Pancreas (tissue), 10 donors: Measurements from ENCODE around the gene PSMF1. TPM values are rescaled to one million over a fixed set of nuclear protein-coding genes. Genes with fewer than 3 reads are reported as not detected.

ENCODE experiments used
- ATAC-seq, 4 donors: fragments of 200-7000 bp; cut with Tn5 transposase; one replicate each; pipeline versions ENCODE4 v1.8.0 to v1.9.1; 2020; ENCODE audit warnings: mild to moderate bottlenecking in 4 of 4, moderate library complexity in 4 of 4
- DNase-seq, 6 donors: peaks; one replicate each; pipeline ENCODE4 v3.0.0-alpha.2; 2020
- FAIRE-seq: peaks from 2 replicates; lab custom pipeline; 2012; peaks lifted over from hg19 to GRCh38; lab: Jason Lieb, UNC
- H3K27ac ChIP-seq, 4 donors: fragments of 200-600 bp; sonication (generic); 1 replicate in 3 of 4; 2 replicates in 1 of 4; pipeline versions ENCODE4 v1.5.0 to v1.8.0; 2020
- H3K27me3 ChIP-seq, 4 donors: fragments of 200-600 bp; one replicate each; pipeline ENCODE4 v1.8.0; 2021
- H3K36me3 ChIP-seq, 3 donors: fragments of 200-600 bp; sonication (generic) in 1 of 3; one replicate each; pipeline versions ENCODE4 v1.5.0 to v1.8.0; 2020 to 2021
- H3K4me1 ChIP-seq, 3 donors: fragments of 200-600 bp; one replicate each; pipeline ENCODE4 v1.8.0; 2021
- H3K4me3 ChIP-seq, 4 donors: fragments of 200-600 bp; sonication (generic) in 2 of 4; one replicate each; pipeline versions ENCODE4 v1.5.0 to v1.8.0; 2020 to 2021
- H3K9me3 ChIP-seq, 4 donors: fragments of 200-600 bp; one replicate each; pipeline ENCODE4 v1.8.0; 2021
- CTCF ChIP-seq, 4 donors: fragments of 200-600 bp; sonication (generic) in 3 of 4; IDR thresholded peaks; one replicate each; pipeline versions ENCODE4 v1.5.0 to v1.8.0; 2021; ENCODE audit warnings: antibody characterized with exemption in 4 of 4
- WGBS, 2 donors: extraction: QIAGEN DNeasy Blood & Tissue Kit; methylation state at CpG; one replicate each; pipeline ENCODE4 v1.1.7; 2013; 5-methylcytosine and 5-hydroxymethylcytosine counted together
- intact Hi-C, 3 donors: fragments of 100-400 bp; cut with DNase I; formaldehyde crosslinking; loops; one replicate each; pipeline versions ENCODE4 v1.11.1 to v1.14.2; 2022
- polyA plus RNA-seq, 2 donors: library from polyadenylated mRNA; stranded (reverse); fragments of 200-250 nt; gene quantifications; one replicate each; pipeline ENCODE4 v1.2.3, GENCODE V29; 2013
- total RNA-seq, 6 donors: library from RNA; stranded (reverse); fragmentation: NEBNext Ultra II Directional in 4 of 6; extraction: Animal tissue kit (Norgen Biotek cat#: 25700) in 4 of 6; gene quantifications; one replicate each; pipeline versions ENCODE4 v1.2.1 to v1.2.4, GENCODE V29; 2021 to 2023
- donor health status: healthy with polysubstance abuse.
- donor health status: DM: no; HTN: no; CAD: no; lungs with moderate emphysema.
- donor health status: DM: no; HTN: no; CAD: no.
- donor health status: control.
- donor health status: control.
- donor health status: Bipolar disorder and iron deficiency.
- donor health status: DM: yes; HTN: yes; CAD: no.
- donor health status: DM: no; HTN: no; CAD: no.
- donor health status: DM: no; HTN: no; CAD: no.
- donor health status: DM: yes; HTN: yes; CAD: no.

Gene PSMF1
- total and polyA plus RNA-seq, 8 donors: 17.8 to 114 (median 79.6) TPM

DNA sequence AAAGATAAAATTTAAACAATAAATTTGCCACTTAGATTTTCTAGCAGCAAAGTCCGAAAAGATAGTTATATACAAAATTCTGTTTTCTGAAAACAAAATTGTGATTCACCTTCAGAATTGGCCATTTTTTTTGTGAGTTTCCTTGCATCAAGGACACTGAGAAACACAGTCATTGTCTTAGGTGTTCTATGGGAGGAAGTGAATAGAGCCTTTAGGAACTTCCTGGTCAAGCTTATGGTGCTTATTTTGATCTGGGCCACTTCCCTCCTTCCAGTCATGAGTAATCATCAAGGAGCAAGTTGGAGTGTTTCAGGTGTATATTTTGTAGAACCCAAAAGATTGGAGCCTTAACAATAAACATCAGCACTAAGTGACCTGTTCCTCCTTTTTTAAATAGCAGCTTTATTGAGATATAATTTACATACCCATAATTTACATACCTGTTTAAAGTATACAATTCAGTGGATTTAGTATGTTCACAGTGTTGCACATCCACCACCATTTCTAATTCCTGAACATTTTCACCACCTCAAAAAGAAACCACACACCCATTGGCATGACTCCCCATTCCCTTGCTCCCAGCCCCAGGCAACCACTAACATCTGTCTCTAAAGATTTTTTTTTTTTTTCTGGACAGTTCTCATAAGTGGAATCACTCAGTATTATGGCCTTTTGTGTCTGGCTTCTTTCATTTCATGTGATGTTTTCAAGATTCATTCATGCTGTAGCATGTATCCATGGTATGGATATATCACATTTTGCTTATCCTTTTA lies 48.7 kb downstream of the PSMF1 start:
- no peak for TF ChIP-seq CTCF (IDR thresholded peaks at IDR 0.05)
- DNase-seq (no peak), ATAC-seq (no peak), FAIRE-seq (no peak)
- Histone ChIP-seq H3K4me1 (no peaks in the 10 kb centered on the region), H3K36me3 (peaks cover 3 to 59% (median 41%) of the 10 kb centered on the region in 3 donors), H3K27ac (no peak overlapping the region), H3K27me3 (no peaks in the 10 kb centered on the region), H3K9me3 (no peaks in the 10 kb centered on the region), H3K4me3 (no peak overlapping the region)
- 88 to 100% methylated on average over 1 of the region's 1 CpG for WGBS, 2 donors
- intact Hi-C loops: no loop called here

- Histone ChIP-seq H3K27me3 (no peaks in the 10 kb centered on the region), H3K4me1 (no peaks in the 10 kb centered on the region), H3K36me3 (peaks cover 3 to 46% (median 33%) of the 10 kb centered on the region in 3 donors), H3K4me3 (no peak overlapping the region), H3K27ac (no peak overlapping the region), H3K9me3 (no peaks in the 10 kb centered on the region)
- intact Hi-C loops: no loop called here
- WGBS, 2 donors: 93 to 99% methylated on average over 5 of the region's 5 CpGs
- ATAC-seq (no peak), FAIRE-seq (no peak), DNase-seq (no peak)
- no peak for TF ChIP-seq CTCF (IDR thresholded peaks at IDR 0.05)
Measured at GRCh38 chr20:1169224-1169623, 50.8 kb downstream of the PSMF1 start.

DNA sequence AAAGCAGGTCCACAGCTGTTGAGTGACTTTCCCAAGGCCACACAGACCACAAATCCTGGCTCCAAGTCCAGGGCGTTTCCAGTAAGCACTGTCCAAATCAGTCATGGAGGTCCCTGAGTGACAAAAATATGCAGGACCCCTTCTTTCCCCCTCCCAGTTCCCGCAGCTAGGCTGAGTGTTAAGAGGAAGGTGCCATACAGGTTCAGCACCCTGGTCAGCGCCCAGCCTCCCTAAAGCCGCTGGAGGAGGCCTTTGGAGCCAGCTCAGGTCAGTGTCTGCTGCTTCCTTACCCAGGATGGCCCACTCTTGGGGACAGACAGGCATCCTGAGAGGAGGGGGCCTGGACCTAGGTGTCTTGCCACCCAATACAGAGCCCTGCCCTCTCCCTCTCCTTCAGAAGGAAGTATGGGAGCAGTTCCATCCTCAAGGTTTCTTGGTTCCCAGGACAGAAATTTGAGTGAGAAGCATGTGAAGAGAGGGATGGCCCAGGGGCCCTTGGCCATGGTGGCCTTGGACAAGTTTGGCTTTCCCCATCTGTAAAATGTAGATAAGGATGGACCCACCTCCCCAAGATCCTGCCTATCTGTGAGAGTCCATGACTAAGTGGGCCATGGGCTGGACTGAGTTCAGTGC lies 53.2 kb downstream of the PSMF1 start:
- H3K4me3 ChIP-seq: no peak overlapping the region
- no peak for TF ChIP-seq CTCF (IDR thresholded peaks at IDR 0.05)
- H3K27ac ChIP-seq: no peak overlapping the region
- 67 to 70% methylated on average over 4 of the region's 4 CpGs for WGBS, 2 donors
- no peaks in the 10 kb centered on the region for H3K9me3 ChIP-seq
- intact Hi-C loops: no loop called here
- peak in 2 of 4 donors; percentile 43 to 62 for ATAC-seq
- no peak for DNase-seq
- no peaks in the 10 kb centered on the region for H3K27me3 ChIP-seq
- no peaks in the 10 kb centered on the region for H3K4me1 ChIP-seq
- FAIRE-seq: no peak
- peaks cover 0 to 29% (median 12%) of the 10 kb centered on the region in 3 donors for H3K36me3 ChIP-seq

- H3K27ac ChIP-seq: no peak overlapping the region
Measured at GRCh38 chr20:1173698-1174097, 55.3 kb downstream of the PSMF1 start.

More at GRCh38 chr20:1173698-1174097, 55.3 kb downstream of the PSMF1 start:
- Histone ChIP-seq H3K9me3 (no peaks in the 10 kb centered on the region), H3K4me1 (no peaks in the 10 kb centered on the region), H3K4me3 (no peak overlapping the region), H3K36me3 (peaks cover 0 to 8% (median 4%) of the 10 kb centered on the region in 3 donors), H3K27me3 (no peaks in the 10 kb centered on the region)
- DNase-seq: no peak
- no peak for TF ChIP-seq CTCF (IDR thresholded peaks at IDR 0.05)
- no peak for FAIRE-seq
- 82 to 84% methylated on average over 4 of the region's 4 CpGs for WGBS, 2 donors
- intact Hi-C loops: no loop called here
- ATAC-seq: no peak
